Measurements from ENCODE around the gene FAAH.
A peak's percentile ranks its signal among the peaks of the same experiment; 100 is the strongest.

FAAH gene

DNA sequence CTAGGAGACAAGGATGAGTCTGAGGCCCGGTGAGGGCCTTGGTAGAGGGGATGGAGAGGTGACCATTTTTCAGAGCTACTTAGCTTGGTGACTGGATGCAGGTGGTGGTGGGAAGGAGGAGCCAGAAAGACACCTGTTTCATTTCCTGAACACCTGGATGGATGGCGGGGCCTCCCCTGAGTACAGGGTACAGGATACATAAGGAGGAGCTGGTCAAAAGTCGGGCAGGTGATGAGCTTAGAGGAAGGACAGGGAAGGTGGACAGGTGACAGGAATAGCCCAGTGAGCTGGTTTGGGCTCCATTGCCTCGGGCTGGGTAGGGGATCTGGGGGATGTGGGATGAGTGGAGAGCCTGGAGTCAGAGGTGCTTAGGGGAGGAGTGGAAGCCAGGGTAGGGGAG lies 6.3 kb downstream of the FAAH start:
- no peak for DNase-seq

GRCh38 chr1:46401154-46401913 lies 7.2 kb downstream of the FAAH start:
- peak in 2 of 51 donors; percentile 34 to 58 for DNase-seq

DNA sequence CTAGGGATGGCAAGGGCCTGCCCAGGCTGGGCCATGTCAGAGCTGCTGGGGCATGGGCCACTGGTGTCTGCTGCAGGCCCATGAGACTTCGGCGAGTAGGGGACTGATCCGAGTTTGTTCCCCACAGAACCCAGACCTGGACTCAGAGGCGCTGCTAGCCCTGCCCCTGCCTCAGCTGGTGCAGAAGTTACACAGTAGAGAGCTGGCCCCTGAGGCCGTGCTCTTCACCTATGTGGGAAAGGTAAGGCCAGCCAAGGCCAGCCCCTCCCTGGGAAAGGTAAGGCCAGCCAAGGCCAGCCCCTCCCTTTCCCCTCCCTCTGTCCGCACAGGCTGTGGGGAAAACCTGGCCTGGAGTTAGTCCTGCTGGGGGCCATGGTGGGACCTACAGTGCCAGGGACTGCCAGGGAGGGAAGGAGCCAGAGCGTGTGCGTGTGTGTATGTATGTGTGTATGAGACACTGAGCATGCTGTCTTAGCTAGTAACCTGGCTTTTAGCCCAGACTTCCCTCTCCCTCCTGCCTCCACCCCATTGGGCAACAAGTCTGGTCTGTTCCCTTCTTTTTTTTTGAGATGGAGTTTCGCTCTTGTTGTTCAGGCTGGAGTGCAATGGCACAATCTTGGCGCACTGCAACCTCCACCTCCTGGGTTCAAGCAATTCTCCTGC lies 8.0 kb downstream of the FAAH start:
- DNase-seq: peak in 48 of 51 donors; percentile 22 to 91 (median 76)

DNA sequence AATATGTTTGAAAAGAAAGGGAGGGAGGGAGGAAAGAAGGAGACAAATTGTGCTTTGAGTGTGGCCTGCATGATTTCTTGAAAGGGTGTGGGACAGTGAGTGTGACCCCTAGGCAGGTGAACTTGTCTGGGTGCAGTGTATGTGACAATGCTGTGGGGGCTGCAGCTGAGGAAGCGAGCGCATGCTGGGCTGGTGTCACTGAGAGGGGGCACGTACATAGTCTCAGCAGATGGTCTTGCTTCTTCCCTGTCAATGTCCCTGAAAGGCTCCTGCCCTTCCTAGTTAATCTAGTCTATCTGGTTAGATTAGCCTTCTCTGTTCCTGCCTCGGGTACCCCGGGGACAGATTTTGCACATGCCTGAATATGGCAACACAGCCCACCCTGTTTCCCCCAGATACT lies 9.8 kb downstream of the FAAH start:
- no peak for DNase-seq

DNA sequence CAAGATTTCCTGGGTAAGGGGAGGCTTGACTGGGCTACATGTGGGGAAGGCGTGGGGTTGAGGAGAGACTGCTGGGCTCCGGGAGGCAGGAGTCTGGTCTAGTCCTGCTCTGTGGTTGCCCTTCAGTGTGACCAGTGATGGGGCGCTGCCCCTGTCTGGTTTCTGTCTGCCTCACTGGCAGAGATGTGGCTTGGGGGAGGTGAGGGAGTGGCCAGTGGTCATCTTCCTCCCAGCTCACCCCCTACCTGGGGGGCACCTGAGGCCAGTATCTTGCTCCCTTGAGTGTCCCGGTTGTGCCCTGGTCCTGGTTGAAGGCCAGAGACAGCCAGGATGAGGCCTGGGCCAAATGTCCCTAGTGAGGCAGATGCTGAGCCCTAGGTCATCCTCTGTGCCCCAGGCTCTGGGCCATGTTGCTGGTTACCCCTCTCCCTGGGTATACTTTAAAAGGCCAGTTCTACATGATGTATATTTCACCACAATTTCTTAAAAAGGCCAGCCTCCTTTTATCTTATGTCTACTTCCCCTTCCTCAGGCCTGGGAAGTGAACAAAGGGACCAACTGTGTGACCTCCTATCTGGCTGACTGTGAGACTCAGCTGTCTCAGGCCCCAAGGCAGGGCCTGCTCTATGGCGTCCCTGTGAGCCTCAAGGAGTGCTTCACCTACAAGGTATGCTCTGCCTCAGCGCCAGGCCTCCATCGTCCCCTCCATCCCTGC lies 10.5 kb downstream of the FAAH start:
- DNase-seq: no peak

DNA sequence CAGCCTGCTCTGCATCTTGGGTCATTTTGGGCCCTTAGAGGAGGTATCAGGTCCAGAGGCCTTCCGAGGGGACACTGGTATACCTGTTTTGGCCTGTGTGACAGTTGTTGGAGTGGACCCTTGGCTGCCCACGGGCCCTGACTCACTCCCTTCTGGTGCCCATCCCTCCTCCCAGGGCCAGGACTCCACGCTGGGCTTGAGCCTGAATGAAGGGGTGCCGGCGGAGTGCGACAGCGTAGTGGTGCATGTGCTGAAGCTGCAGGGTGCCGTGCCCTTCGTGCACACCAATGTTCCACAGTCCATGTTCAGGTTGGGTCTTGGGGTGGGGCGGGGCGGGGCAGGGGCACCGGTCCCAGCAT lies 11.1 kb downstream of the FAAH start:
- no peak for DNase-seq

DNA sequence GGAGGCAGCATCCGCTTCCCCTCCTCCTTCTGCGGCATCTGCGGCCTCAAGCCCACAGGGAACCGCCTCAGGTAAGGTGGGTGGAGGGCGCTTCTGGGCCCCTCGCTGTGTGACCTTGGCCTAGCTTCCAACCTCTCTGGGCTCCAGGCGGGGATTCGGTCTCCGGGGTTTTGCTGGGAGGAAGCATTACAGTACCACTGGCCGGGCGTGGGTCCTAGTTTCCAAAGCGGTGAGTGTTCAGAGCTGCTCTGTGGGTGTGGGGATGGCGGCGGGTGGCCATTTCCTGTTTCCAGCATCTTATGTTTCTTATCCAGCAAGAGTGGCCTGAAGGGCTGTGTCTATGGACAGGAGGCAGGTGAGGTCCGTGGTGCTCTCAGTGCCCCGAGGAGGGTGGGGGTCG lies 11.6 kb downstream of the FAAH start:
- no peak for DNase-seq

DNA sequence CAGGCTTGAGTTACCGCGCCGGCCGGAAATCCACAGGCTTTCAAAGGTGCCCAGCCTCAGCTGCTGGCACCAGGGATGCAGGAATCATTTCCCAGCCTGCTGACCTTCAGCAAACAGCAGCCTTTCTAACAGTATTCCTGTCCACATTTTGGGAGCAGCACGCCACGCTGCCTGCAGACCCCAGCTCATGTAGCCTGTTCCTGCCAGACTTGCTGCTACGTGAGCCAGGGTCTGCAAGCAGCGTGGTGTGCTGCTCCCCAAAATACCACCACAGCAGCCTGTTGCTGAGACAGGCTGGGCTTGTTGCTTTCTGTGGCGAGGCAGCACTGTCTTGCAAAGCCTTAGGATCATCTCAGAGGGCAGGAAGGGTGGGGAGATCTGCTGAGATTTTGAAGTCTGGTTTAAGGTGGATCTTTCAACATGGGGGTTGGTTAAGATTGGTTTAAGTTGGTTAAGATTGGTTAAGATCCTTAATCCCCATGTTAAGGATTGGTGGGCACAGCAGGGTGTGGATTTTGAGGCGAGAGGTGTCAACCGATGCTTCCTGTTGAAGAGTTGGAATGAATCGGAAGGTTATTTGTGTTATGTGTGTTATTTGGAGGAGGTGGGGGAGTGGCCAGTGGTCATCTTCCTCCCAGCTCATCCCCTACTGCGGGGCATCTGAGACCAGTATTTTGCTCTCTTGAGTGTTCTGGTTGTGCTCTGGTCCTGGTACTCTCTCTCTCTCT lies 12.9 kb downstream of the FAAH start:
- peak in 2 of 51 donors; percentile 12 to 14 for DNase-seq

DNA sequence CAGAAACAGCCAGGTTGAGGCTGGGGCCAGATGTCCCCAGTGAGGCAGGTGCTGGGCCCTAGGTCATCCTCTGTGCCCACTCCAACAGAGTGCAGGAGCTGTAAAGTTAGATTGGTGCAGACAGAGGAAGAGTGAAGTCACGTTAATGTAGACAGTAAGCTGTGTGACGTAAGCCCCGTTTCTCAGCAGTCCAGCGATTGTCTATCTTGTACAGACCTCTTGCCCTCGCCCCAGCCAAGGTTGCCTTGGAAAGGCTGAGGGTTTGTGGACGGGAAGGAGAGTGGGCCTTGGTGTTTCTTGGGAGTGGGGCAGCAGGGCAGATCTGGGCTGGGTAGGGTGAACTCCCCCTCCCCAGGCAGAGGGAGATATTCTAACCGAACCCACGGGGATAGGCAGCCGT lies 13.5 kb downstream of the FAAH start:
- DNase-seq: no peak

GRCh38 chr1:46408356-46409062 lies 14.4 kb downstream of the FAAH start:
- DNase-seq: no peak

- no peak for DNase-seq
These were observed 14.9 kb downstream of the FAAH start for GRCh38 chr1:46409063-46409372.

GRCh38 chr1:46410156-46411009 lies 16.3 kb downstream of the FAAH start:
- no peak for DNase-seq

DNA sequence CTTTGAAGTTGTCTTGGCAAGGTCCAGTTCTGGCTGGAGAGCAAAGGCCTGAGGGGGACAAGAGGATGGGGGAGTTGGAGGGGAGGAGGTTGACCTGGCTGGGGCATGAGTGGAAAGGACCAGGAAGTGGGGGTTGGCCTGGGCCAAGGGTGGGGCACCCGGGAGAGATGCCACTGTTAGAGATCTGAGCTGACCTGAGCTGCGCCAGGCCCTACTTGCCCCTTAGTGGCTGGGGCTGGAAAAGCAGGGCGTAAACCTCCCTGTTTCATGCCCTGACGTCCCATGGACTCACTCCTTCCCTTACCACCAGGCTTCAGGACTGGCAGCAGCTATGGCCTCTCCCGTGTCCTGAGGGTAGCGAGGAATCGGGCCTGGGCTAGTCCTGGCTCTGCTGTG lies 16.9 kb downstream of the FAAH start:
- no peak for DNase-seq

- no peak for DNase-seq
These were observed 17.7 kb downstream of the FAAH start for GRCh38 chr1:46411601-46412341.

GRCh38 chr1:46412893-46413595 lies 18.9 kb downstream of the FAAH start:
- peak in 1 of 51 donors; percentile 42 for DNase-seq

- peak in 5 of 51 donors; percentile 20 to 23 (median 20) for DNase-seq
These were observed 19.5 kb downstream of the FAAH start for GRCh38 chr1:46413596-46413985.

- DNase-seq: no peak
These were observed 21.4 kb downstream of the FAAH start for GRCh38 chr1:46415514-46415913.

DNA sequence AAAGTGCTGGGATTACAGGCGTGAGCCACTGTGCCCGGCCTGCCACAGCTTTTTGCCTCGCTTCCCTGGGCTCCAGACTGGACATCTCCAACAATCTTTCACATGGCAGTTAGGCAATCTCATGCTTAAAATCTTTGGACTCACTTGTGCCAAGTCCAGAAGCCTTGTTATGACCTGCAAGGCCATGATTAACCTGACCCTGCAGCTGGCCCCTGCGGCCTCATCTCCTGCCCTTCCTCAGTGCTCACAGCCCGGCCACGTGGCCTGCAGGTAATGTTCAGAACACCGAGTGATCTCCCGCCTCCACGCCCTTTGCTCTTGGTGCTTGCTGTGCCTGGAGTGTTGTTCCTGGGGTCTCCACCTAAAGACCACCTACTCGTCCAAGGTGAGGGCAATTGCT lies 24.9 kb downstream of the FAAH start:
- no peak for DNase-seq

- no peak for DNase-seq
These were observed 26.4 kb downstream of the FAAH start for GRCh38 chr1:46420533-46420915.
